Measurements from ENCODE around the gene KMT2C.
"Not testable (repeated sequence)": the region's sequence is repeated elsewhere in the genome, so short reads cannot be mapped to it uniquely, and the experiment has no call there.

KMT2C gene

DNA sequence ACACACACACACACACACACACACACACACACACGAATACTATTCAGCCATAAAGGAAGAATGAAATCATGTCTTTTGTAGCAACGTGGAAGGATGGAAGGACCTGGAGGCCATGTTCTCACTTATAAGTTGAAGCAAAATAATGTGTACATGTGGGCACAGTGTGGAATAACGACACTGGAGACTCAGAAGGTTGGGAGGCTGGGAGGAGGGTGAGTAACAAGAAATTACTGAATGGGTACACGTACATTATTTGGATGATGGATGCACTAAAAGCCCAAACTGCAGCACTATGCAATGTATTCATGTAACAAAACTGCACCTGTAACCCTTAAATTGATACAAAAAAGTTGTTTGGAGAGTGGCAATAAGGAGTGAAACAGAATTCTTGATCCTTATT lies 32.1 kb downstream of the KMT2C start:
- no peak for DNase-seq (ENCODE audit: low read depth, low spot score)

DNA sequence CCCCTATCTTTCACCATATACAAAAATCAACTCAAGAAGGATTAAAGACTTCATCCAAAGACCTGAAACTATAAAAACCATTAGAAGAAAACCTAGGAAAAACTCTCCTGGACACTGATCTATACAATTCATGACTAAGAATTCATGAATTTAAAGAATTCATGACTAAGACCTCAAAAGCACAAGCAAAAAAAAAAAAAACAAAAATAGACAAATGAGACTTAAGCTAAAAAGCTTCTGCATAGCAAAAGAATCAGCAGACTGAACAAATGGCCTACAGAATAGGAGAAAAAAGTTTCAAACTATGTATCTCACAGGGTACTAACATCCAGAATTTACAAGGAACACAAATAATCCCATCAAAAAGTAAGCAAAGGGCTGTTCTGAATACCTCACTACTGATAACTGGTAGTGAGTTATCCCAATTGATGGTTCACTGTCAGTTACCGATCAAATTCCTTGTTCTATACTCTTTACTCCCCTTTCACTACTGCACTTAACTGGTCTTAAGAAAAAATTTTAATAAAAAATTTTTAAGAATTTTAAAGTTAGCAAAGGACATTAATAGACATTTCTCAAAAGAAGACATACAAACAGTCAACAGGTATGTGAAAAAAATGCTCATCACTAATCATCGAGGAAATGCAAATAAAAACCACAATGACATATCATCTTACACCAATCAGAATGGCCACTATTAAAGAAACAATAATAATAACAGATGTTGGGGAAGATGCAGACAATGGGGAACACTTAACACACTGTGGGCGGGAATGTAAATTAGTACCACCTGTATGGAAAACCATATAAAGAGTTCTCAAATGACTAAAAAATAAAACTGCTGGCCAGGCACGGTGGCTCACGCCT lies 33.2 kb downstream of the KMT2C start:
- no peak for DNase-seq (ENCODE audit: low read depth, low spot score)

DNA sequence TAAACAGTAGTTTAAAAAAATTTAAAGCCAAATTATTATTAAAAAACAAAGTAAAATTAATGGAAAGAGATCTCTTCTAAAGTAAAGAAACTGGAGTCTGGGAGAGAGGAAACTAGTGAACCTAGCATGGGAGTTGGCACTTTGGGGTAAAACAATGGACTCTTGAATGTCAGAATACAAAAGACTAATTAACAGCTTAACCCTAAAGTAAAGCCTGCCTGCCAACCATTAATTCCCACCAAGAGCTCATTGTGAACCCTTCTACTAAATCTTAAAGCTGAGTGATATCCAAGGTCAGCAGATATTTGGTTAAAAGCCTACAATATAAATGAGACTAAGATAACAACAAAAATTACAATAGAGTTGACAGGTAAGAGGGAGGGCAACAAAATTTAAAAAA lies 36.5 kb downstream of the KMT2C start:
- no peak for DNase-seq (ENCODE audit: low read depth, low spot score)

DNA sequence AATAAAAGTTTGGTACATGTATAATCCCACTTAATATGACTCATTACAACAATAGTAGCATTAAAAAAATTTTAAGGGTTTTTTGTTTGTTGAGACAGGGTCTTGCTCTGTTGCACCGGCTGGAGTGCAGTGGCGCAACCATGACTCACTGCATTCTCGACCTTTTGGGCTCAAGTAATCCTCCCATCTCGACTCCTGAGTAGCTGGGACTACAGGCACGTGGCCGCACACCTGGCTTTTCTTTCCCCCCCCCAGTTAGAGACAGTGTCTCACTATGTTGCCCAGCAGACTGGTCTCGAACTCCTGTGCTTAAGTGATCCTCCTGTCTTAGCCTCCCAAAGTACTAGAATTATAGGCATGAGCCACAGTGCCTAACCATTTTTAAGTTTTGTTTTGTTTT lies 40.7 kb downstream of the KMT2C start:
- DNase-seq (ENCODE audit: low read depth, low spot score), result no peak

DNA sequence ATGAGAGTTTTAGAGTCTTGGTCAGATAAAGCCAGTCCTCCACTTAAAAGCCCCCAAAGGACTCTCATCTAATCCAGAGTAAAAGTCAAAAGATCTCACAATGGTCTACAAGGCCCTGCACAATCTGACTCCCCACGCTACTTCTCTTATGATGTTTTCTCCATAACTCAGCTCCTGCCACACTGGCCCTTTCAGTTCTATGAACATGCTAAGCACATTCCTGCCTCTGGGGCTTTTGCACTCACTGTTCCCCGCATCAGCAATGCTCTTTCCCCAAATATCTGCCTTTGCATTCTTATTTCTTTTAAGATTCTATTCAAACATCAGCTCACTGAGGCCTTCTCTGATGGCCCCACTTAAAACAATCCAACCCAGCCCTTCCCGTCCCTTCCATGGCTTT lies 41.6 kb downstream of the KMT2C start:
- DNase-seq (ENCODE audit: low read depth, low spot score), result not testable (repeated sequence)

DNA sequence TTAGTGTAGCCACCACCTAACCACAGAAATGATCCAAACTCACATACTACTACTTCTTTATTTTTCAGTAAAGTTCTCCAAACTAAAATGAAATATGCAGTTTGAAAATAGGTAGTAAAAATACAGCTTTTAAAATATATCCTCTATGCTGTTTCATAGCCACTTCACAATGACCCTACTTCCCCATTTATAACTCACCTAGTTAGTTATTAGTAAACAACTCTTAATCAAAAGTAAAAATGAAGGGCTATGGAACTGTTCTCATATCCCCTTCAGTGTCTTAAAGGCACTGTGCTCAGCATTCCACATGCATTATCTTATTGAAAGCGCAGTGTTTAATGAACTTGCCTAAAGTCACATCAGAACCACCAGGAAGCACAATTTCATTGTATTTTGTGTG lies 43.5 kb downstream of the KMT2C start:
- no peak for DNase-seq (ENCODE audit: low read depth, low spot score)

DNA sequence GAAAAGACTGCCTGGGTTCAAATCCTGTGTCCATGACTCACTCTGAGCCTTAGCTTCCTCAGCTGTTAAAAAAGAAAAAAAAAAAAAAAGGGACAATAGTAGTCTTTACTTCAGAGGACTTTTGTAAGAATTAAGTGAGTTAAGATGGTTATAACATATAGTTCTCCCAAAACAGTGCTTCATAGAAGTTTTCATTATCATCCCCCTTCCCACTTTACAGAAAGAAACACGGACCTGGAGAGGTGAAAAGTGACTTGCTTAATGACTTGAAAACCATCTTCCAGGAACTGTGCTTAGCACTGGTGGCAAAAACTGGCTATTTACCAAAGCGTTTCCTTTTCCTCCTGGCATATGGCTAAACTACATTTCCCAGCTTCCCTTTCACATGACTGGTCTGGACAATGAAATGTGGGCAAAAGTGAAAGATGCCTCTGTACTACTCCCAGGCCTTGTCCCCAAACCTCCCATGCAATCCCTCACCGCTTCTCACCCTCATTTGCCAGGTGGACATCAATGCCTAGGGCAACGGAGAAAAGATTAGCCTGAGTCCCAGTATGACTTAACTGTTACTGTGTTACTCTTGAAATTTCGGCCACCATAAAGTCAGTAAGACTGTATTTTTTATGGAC lies 49.6 kb downstream of the KMT2C start:
- DNase-seq (ENCODE audit: low read depth, low spot score), result not testable (repeated sequence)

DNA sequence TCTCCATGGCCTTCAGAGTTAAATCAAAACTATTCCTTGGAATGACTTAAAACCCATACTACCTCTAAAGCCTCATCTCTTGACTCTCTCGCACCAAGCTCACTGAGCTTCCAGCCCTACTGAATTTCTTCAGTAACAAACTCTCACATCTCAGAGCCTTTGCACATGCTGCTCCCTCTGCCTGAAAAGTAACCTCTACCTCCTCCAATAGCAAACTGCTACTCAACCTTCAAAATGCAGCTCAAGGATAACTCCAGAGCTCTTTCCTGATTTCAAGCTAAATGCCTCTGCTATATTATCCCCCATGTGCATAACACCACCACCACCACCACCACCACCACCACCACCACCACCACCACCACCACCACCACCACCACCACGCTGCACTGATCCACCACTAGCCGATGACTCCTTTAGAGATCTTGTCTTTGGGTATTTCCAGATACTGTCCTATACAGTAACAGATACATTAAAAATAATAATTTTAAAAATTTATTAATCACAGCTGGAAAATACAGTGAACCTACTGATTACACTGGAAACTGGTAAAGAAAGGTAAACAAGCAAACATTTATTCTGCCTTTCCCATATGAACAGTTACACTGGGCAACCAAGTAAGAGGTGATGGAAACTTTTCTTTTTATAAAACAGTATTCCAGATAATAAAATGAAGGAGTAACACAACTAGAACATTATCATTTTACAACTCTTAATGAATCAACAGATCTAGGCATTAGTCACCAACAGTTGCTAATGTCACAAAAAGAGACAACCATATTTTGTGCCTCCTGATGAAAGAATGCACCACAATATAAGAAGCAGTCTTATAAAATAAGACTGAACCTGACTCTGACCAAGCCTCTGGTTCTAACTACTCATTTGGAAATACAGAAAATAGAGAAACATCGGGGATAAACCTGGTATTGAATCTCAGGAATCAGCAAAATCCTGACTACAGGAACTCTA lies 51.3 kb downstream of the KMT2C start:
- not testable (repeated sequence) for DNase-seq (ENCODE audit: low read depth, low spot score)

DNA sequence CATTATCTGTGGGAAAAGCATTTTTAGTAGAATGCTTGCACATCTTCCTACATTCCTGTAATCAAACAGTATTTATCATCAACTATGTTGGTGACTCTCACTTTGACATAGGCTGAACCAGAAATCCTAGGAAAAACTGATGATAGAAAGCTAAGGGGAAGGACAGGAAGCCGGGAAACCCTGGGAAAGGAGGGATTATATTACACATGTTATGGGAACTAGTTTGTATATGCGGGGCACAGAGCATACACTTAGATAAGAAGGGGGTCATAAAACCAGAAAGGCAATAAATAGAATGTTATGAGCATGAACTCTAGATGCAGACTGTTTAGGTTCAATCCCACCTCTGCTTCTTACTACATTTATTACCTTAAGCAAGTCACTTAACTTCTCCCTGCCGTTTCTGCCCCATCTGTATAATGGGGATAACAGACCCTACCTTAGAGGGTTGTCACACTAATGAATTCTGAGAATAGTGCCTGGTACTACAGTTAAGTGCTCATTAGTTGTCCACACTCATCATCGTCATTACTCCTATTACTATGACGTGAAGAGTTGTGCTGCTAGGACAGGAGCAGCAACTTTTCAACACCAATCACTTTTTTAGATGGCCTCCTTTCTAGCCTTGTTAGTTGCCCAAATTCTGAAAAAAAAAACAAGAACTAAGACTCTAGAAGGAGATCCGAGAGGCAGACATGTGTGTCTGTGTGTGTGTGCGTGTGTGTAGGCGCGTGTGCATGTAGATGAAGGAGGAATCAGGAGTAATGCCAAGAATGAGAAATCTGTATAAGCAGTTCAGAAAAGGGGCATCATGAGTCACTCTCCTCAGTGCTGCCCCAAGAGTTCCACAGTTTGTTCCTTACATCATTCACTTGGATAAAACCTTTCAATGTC lies 52.2 kb downstream of the KMT2C start:
- no peak for DNase-seq (ENCODE audit: low read depth, low spot score)

DNA sequence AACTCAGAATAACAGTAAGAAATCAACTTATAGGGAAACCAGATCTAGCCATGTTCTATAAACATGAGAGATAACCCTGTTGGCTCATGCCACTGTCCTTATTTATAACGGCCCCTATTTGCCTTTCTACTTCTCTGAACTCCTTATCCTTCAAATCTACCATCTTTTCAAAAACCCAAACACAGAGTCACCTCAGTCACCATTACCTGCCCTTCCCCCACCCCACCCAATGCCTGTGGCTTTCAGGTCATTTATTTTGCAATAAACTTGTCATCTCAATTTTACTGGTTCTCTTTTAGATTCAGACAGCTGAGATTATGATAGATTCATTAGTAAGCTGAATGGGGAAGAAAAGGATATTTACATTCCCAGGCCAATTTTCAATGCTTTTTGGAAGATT lies 53.6 kb downstream of the KMT2C start:
- DNase-seq (ENCODE audit: low read depth, low spot score), result no peak

DNA sequence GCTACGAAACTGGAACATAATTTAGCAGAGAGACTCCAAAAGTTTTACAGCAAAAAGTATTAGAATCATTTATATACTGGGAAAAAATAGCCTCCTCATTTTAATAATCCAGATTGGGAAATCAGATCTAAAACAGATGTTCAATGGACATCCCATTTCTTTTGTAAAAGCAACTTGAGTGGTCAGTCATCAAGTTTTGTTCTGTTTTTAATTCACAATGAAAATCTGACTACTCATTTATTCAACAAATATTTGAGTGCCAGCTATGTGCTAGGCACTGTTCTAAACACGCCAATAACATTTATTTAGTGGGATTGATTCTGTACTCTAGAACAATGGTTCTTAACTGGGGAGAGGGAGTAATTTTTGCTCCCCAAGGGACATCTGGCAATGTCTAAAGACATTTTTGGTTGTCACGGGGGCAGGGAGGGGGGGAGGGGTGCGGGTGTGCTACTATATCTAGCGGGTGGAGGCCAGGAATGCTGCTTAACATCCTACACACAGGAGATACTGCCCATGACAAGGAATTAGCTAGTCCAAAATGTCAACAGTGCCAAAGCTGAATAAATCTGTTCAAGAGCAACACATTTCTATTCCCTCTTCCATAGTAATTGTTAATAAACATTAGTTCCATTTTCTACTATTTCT lies 54.7 kb downstream of the KMT2C start:
- not testable (repeated sequence) for DNase-seq (ENCODE audit: low read depth, low spot score)

DNA sequence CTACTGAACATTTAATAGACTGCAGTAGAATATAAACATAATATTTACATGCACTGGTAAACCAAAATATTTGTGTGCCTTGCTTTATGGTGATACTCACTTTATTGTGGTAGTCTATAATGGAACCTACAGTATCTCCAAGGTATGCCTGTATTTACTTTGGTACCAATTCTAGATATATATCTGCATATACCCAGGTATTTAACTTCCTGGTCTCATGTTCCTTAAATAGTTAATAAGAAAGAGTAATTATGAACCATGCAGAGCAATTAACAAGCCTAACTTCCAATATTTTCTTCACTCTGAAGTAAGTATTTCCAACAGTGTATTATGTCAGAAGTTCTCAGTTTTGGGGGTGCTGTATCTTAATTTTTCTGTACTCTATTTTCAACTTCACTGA lies 57.3 kb downstream of the KMT2C start:
- DNase-seq (ENCODE audit: low read depth, low spot score), result not testable (repeated sequence)

DNA sequence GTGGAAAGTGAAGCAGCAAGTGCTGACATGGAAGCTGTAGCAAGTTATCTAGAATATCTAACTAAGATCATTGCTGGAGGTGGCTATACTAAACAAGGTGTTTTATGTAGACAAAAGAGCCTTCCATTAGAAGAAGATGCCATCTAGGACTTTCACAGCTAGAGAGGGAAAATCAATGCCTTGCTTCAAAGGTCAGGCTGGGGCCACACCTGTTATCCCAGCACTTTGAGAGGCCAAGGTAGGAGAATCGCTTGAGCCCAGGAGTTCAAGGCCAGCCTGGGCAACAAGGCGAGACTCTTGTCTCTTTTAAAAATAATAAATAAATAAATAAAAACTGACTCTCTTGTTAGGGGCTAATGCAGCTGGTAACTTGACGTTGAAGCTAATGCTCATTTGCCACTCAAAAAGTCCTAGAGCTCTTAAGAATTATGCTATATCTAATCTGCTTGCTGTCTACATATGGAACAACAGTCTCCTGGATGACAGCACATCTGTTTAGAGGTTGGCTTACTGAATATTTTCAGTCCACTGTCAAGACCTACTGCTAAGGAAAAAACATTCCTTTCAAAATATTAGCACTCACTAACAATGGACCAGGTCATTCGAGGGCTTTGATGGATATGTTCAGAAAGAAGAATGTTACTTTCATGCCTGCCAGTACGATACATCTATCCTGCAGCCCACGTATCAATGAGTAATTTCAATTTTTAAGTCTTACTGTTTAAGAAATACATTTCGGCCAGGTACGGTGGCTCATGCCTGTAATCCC lies 58.9 kb downstream of the KMT2C start:
- not testable (repeated sequence) for DNase-seq (ENCODE audit: low read depth, low spot score)

DNA sequence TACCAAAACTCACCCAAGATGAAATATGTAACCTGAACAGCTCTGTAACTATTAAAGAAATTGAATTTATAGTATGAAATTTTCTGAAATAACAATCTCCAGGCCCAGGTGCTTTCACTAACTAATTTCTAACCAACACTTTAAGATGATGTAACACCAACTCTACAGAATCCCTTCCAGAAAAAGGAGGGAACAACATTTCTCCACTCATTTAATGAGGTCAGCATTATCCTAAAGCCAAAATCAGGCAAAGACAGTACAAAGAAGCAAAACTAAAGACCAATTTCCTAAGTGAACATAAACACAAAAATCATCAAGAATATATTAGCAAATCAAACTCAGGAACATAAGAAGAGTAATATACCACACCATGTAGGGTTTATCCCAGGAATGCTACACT lies 65.5 kb downstream of the KMT2C start:
- DNase-seq (ENCODE audit: low read depth, low spot score), result no peak

DNA sequence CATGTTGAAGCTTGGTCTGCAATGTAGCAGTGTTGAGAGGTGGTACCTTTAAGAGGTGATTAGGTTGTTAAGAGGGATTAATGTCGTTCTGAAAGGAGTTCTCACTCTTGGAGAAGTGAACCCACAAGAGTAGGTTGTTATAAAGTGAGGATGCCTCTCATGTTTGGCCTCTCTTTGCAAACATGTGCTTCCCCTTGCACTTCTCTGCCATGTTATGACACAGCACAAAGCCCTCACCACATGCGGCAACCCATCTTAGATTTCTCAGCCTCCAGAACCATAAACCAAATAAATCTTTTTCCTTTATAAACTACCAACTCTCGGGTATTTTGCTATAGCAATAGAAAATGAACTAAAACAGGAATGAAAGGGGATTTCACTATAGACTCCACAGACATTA lies 66.3 kb downstream of the KMT2C start:
- no peak for DNase-seq (ENCODE audit: low read depth, low spot score)

DNA sequence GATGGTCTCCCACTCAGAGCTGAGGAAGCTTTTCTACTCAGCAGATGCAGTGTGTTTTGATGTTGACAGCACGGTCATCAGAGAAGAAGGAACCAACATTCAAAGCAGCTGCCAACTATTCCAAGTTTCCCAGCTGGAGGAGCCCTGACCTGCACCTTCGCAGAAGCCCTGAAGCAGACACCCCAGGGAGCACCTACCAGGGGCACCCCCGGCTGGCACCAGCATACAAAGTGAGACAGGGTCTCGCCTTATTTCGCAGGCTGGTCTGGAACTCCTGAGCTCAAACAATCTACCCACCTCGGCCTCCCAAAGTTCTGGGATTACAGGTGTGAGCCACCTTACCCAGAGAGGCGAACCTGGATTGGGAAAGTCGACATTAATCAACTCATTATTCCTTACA lies 68.6 kb downstream of the KMT2C start:
- DNase-seq (ENCODE audit: low read depth, low spot score), result no peak

DNA sequence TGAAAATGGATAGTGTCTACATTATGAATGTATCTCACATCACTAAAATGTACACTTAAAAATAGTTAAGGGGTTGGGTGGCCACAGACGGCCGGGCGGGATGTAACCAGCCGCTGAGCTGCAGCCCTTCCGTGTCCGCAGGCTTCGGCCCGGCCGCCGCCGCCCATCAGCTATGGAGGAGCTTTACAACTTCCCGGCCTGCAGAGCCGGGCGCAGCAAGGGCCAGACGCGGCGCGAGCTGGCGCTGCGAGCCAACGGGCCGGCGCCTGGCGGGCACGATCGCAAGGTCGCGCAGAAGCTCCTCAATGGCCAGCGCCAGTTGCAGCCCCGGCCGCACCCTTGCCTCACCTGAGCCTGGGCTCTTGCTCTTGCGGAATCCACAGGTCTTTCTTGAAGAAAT lies 69.1 kb downstream of the KMT2C start:
- DNase-seq (ENCODE audit: low read depth, low spot score), result no peak

DNA sequence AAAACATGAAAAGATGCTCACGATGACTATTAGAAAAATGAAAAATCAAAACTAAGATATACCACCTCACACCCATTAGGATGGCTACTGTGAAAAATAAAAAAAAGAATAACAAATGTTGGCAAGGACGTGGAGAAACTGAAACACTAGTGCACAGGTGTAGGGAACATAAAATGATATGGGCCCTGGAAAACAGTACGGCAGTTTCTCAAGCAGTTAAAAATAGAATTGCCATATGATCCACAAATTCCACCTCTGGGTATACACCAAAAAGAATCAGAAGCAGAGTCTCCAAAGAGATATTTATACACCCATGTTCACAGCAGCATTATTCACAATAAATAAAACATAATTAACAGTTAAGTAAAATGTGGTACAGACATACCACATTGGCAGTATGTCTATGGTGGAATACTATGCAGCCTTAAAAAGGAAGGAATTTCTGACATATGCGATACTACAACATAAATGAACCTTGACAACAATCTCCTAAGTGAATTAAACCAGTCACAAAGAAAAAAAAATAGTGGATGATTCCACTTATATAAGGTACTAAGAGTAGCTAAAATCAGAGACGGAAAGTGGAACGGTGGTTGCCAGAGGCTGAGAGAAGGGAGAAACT lies 69.7 kb downstream of the KMT2C start:
- no peak for DNase-seq (ENCODE audit: low read depth, low spot score)

DNA sequence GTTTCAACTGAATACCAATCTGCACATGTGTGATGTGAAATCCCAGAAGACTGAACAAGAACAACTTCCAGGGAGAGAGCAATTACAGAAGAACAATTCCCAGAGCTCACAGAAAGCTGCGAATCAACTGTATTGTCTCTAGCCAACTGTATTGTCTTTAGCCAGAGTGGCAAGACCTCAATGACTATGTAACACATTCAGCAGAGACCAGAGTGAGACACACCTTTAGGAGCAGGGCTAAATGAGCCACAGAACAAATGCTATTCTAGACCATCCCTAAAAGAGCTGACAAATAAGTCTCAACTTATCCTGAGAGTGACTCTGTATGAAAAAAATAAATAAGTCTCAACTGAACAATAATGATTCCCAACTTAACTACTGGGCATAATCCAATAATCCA lies 72.0 kb downstream of the KMT2C start:
- DNase-seq (ENCODE audit: low read depth, low spot score), result no peak
